ENCODE measurements around the gene PITHD1. TPM values are rescaled to one million over a fixed set of nuclear protein-coding genes. Genes with fewer than 3 reads are reported as not detected.
"Not testable (repeated sequence)": the region's sequence is repeated elsewhere in the genome, so short reads cannot be mapped to it uniquely, and the experiment has no call there.

The PITHD1 gene
- total RNA-seq, 6 donors from 2014 or later = 29.5 to 57.0 (median 45.1) TPM

DNA sequence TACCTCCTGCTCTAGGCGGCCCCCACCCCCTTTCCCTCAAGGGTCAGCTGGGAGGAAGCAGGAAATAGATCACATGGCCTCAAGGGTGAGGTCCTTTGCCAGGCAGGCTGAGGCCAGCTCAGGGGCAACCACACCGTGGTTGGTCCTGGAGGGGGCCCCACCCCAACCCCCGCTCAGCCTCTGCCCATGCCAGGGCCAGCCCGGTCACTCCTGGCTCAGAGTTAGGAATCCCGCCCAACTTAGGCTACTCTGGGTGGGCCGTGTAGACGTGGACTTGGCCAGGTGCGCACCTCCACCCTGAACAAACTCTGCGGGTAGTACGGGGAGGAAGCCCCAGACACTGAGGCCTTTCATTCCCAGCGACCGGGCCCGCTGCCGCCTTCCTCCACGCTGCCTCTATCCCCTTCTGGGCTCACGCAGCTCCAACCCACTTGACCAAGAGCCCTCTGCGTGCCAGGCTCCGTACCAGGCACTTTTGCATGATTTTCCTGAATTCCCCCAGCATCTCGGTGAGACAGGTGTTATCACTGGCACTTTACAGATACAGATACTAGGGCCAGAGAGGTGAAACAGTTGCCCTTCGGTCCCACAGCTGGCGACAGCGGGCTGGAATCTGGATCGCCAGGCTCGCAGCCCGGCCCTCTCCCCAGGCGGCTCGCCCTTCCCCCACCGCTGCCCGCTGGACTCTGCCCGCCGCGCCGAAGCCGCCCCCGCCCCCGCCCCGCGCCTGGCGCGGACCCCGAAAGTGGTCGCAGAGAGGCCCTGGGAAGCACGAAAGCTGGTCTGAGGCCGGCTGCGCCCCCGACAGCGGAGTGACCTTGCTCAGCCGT lies 21.6 kb downstream of the PITHD1 start:
- Histone ChIP-seq H3K27ac (peak overlapping the region; percentile 94 to 97 (median 95)), H3K9me3 (no peaks in the 10 kb centered on the region), H3K36me3 (peaks cover 9 to 48% (median 28%) of the 10 kb centered on the region in 4 donors), H3K27me3 (no peaks in the 10 kb centered on the region), H3K4me1 (peaks cover 20 to 58% (median 26%) of the 10 kb centered on the region in 4 donors), H3K4me3 (peak overlapping the region; percentile 73 to 96 (median 91))
- peak in 3 of 4 donors; percentile 41 to 86 (median 69) for TF ChIP-seq POLR2A (IDR thresholded peaks at IDR 0.05)
- TF ChIP-seq POLR2AphosphoS5 (IDR thresholded peaks at IDR 0.05) = peak; percentile 89 to 90
- TF ChIP-seq, protein P1, sequence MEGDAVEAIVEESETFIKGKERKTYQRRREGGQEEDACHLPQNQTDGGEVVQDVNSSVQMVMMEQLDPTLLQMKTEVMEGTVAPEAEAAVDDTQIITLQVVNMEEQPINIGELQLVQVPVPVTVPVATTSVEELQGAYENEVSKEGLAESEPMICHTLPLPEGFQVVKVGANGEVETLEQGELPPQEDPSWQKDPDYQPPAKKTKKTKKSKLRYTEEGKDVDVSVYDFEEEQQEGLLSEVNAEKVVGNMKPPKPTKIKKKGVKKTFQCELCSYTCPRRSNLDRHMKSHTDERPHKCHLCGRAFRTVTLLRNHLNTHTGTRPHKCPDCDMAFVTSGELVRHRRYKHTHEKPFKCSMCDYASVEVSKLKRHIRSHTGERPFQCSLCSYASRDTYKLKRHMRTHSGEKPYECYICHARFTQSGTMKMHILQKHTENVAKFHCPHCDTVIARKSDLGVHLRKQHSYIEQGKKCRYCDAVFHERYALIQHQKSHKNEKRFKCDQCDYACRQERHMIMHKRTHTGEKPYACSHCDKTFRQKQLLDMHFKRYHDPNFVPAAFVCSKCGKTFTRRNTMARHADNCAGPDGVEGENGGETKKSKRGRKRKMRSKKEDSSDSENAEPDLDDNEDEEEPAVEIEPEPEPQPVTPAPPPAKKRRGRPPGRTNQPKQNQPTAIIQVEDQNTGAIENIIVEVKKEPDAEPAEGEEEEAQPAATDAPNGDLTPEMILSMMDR (IDR thresholded peaks at IDR 0.05) = no peak
- TF ChIP-seq EP300 (IDR thresholded peaks at IDR 0.05) = no peak
- DNase-seq (peak; percentile 92 to 94), ATAC-seq (ENCODE audit: low FRiP score in 2 of 2) (peak; percentile 46 to 89)
- WGBS, 2 donors = 0% methylated on average over 21 of the region's 48 CpGs; no CpG with 5 or more reads in 1 of the 2 donors

DNA sequence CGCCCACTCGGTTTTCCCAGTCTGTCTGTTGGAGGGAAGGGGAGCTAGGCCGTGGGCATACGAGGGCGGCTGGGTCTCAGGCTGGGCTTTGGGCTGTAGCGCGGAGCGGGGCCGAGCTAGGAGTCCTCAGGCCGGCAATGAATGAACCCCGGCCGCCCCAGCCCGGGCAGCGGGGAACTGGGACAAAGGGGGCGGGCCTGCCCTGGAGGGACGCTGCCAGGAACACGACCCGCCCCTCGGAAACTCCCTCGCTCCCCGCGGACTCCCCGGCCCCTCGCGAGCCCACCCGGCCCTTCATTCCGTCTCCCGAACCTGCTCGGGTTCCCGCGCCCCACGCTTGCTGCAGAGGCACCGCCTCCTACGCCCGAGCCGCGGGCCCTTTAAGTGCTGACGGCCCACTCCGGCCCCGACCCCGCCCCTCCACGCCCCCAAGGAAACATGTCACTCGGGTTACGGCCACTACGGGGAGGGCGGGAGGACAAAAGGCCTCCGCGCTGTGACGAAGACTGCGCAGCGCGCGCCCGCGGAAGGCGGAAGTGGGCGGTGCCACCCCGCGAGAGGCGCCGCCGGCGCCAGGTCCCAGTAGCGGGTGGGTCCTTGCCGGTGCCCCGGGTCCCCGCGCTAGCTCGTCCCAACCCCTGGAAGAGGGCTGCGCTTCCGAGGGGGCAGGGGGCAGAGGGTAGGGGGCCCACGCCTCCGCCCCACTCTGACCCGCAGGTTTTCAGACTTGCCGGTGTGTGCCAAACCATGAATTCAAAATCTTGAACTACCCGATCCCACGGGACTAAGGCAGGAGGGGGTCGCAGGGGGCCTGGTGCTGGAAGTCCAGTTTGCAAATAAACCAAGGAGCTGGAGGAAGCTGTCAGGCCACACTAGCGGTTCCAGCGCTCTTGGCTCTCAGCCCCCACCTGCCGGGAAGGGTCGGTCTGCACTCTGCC lies 22.5 kb downstream of the PITHD1 start, which contains the start of gene GALE:
Gene GALE (minus strand): TSS at position 355 of the 938 bp plus-strand sequence. CDS start 1,747 bp downstream, outside the sequence.
- peak within 1 kb of the TSS; percentile 94 to 97 (median 95) for H3K27ac ChIP-seq
- peak; percentile 93 to 97 for ATAC-seq (ENCODE audit: low FRiP score in 2 of 2)

DNA sequence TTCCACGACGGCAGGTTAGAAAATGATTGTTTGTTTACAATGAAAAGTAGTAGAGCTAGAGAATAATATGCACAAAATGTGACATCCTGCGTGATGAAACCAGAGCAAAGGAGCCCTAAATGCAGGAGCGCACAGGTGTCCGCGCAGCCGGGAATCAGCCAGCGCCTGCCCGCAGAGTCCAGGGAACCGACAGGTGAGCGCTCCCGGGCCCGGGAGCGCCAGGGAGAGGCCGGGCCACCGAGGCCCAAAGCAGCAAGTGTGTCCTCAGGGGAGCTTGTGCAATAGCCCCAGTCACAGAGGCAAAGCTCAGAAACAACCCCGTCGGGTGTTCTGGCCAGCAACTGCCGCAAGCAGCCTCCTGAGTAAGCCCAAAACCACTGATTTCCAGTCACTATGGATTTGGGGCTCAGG lies 23.1 kb downstream of the PITHD1 start:
- Histone ChIP-seq H3K9me3 (no peaks in the 10 kb centered on the region), H3K27ac (peak overlapping the region; percentile 94 to 97 (median 95)), H3K4me1 (peaks cover 20 to 53% (median 26%) of the 10 kb centered on the region in 4 donors), H3K36me3 (peaks cover 0 to 36% (median 16%) of the 10 kb centered on the region in 4 donors), H3K4me3 (peak overlapping the region; percentile 70 to 96 (median 80)), H3K27me3 (no peaks in the 10 kb centered on the region)
- no peak for ATAC-seq (ENCODE audit: low FRiP score in 2 of 2)
- peak; percentile 73 to 84 for DNase-seq
- 23 to 30% methylated on average over 4 to 16 of the region's 19 CpGs for WGBS, 2 donors
- no peak for TF ChIP-seq POLR2A (IDR thresholded peaks at IDR 0.05)
- TF ChIP-seq, protein P1 (IDR thresholded peaks at IDR 0.05) = no peak
- no peak for TF ChIP-seq POLR2AphosphoS5 (IDR thresholded peaks at IDR 0.05)
- no peak for TF ChIP-seq EP300 (IDR thresholded peaks at IDR 0.05)

More for the DNA sequence above, 22.5 kb downstream of the PITHD1 start, which contains the start of gene GALE:
- Histone ChIP-seq H3K36me3 (peaks cover 5 to 43% (median 23%) of the 10 kb centered on the region in 4 donors), H3K4me3 (peak within 1 kb of the TSS; percentile 73 to 96 (median 91)), H3K4me1 (peaks cover 20 to 58% (median 26%) of the 10 kb centered on the region in 4 donors), H3K9me3 (no peaks in the 10 kb centered on the region), H3K27me3 (no peaks in the 10 kb centered on the region)
- peak; percentile 96 to 99 for DNase-seq
- 0% methylated on average over 18 to 41 of the region's 82 CpGs for WGBS, 2 donors
- TF ChIP-seq, protein P1 (IDR thresholded peaks at IDR 0.05) = peak in 2 of 6 experiments; percentile 26 to 39
- TF ChIP-seq POLR2AphosphoS5 (IDR thresholded peaks at IDR 0.05) = peak; percentile 96 to 97
- peak in 1 of 4 donors; percentile 94 for TF ChIP-seq EP300 (IDR thresholded peaks at IDR 0.05)
- peak in 3 of 4 donors; percentile 55 to 90 (median 60) for TF ChIP-seq POLR2A (IDR thresholded peaks at IDR 0.05)

DNA sequence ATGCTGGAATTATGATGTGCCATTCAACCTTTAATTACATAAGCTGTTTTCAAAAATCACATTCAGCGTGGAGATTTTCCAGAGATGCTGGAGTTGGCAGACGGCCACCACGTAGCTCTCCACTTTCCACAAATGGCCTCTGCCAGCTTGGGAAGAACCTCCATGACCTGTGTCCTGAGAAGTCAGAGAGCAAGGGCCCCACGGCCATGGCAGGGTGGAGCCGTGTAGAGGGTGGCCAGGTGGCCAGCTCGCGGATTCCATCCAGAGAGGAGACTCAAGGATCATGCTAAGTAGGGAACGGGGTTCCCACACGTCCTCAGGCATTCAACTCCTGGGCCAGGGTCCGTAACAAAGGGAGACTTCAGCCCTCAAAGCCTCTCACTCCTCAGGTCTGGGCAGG lies 23.7 kb downstream of the PITHD1 start:
- WGBS, 2 donors = 69 to 77% methylated on average over 10 of the region's 10 CpGs
- H3K4me1 ChIP-seq = peaks cover 20 to 48% (median 26%) of the 10 kb centered on the region in 4 donors
- ATAC-seq (ENCODE audit: low FRiP score in 2 of 2) (no peak), DNase-seq (no peak)
- peak overlapping the region; percentile 94 to 97 (median 95) for H3K27ac ChIP-seq
- TF ChIP-seq EP300 (IDR thresholded peaks at IDR 0.05) = no peak
- TF ChIP-seq POLR2AphosphoS5 (IDR thresholded peaks at IDR 0.05) = no peak
- H3K27me3 ChIP-seq = no peaks in the 10 kb centered on the region
- peak overlapping the region in 1 of 4 donors; percentile 96 for H3K4me3 ChIP-seq
- no peaks in the 10 kb centered on the region for H3K9me3 ChIP-seq
- peaks cover 0 to 31% (median 13%) of the 10 kb centered on the region in 4 donors for H3K36me3 ChIP-seq

DNA sequence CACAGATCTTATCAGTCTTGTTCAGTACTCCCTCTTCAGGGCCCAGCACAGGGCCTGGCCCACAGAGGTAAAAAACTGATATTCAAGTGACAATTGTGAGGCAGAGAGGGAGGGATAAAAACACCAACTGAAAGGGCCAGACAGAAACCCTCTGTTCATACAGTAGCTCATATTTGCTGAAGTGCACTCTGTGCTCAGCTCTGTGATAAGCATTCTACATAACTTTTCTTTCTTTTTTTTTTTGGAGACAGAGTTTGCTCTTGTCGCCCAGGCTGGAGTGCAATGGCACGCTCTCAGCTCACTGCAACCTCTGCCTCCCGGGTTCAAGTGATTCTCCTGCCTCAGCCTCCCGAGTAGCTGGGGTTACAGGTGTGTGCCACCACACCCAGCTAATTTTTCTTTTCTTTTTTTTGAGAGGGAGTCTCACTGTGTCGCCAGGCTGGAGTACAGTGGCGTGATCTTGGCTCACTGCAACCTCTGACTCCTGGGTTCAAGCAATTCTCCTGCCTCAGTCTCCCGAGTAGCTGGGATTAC lies 24.7 kb downstream of the PITHD1 start:
- not testable (repeated sequence) for DNase-seq; H3K4me3 ChIP-seq; H3K27ac ChIP-seq; ATAC-seq (ENCODE audit: low FRiP score in 2 of 2); H3K27me3 ChIP-seq; H3K9me3 ChIP-seq
- H3K36me3 ChIP-seq = peaks cover 0 to 32% (median 7%) of the 10 kb centered on the region in 4 donors
- peaks cover 20 to 38% (median 26%) of the 10 kb centered on the region in 4 donors for H3K4me1 ChIP-seq
- WGBS, 2 donors = 90 to 92% methylated on average over 7 of the region's 7 CpGs

Measured in upper lobe of left lung (tissue), 6 donors.